Aorta (tissue), 5 donors: ENCODE results near the gene LUZP2. TPM values are rescaled to one million over a fixed set of nuclear protein-coding genes. Genes with fewer than 3 reads are reported as not detected.

ENCODE experiments used
- ATAC-seq: fragments of 200-7000 bp; cut with Tn5 transposase; one replicate; pipeline ENCODE4 v1.9.1; 2022; ENCODE audit warnings: moderate library complexity; ENCODE audit not compliant: low FRiP score
- DNase-seq, 2 donors: peaks; one replicate each; pipeline ENCODE4 v3.0.0-alpha.2; 2020
- H3K27ac ChIP-seq, 2 donors: one replicate each; pipeline ENCODE4 v1.5.1; 2013; ENCODE audit warnings: low read length in 2 of 2, mild to moderate bottlenecking in 2 of 2, moderate library complexity in 2 of 2, control low read depth in 1 of 2, inconsistent platforms in 1 of 2, low read depth in 1 of 2
- H3K27me3 ChIP-seq, 2 donors: one replicate each; pipeline ENCODE4 v1.6.1; 2013; ENCODE audit warnings: control low read depth in 1 of 2, low read length in 1 of 2, mild to moderate bottlenecking in 1 of 2, moderate library complexity in 1 of 2; ENCODE audit not compliant: insufficient read depth in 2 of 2, control insufficient read depth in 1 of 2
- H3K36me3 ChIP-seq, 2 donors: one replicate each; pipeline ENCODE4 v1.6.1; 2013; ENCODE audit warnings: control low read depth in 1 of 2, low read length in 1 of 2, mild to moderate bottlenecking in 1 of 2; ENCODE audit not compliant: insufficient read depth in 2 of 2, control insufficient read depth in 1 of 2
- H3K4me1 ChIP-seq, 2 donors: one replicate each; pipeline ENCODE4 v1.6.1; 2013; ENCODE audit warnings: low read length in 2 of 2, control low read depth in 1 of 2, mild to moderate bottlenecking in 1 of 2, moderate library complexity in 1 of 2; ENCODE audit not compliant: insufficient read depth in 2 of 2, control insufficient read depth in 1 of 2
- H3K4me3 ChIP-seq, 2 donors: one replicate each; pipeline ENCODE4 v1.5.1; 2013; ENCODE audit warnings: low read length in 2 of 2, control low read depth in 1 of 2, mild to moderate bottlenecking in 1 of 2
- H3K9me3 ChIP-seq: one replicate; pipeline ENCODE4 v1.6.1; 2013; ENCODE audit warnings: mild to moderate bottlenecking, low read length; ENCODE audit not compliant: control insufficient read depth
- WGBS, 2 donors: extraction: QIAGEN DNeasy Blood & Tissue Kit; methylation state at CpG; one replicate each; pipeline ENCODE4 v1.1.7; 2013; 5-methylcytosine and 5-hydroxymethylcytosine counted together
- intact Hi-C, 2 donors: fragments of 100-400 bp; cut with DNase I; formaldehyde crosslinking; loops; one replicate each; pipeline versions ENCODE4 v1.14.2 to v1.15.0; 2022
- long read RNA-seq, 2 donors: library from polyadenylated mRNA; unstranded; transcript quantifications; one replicate each; pipeline ENCODE4 v2.0.0, GENCODE V29; 2020 to 2021
- polyA plus RNA-seq, 2 donors: library from polyadenylated mRNA; stranded (reverse); fragments of 200-250 nt; gene quantifications; one replicate each; pipeline ENCODE4 v1.2.3, GENCODE V29; 2013
- total RNA-seq, 2 donors: library from RNA; stranded (reverse); fragmentation: NEBNext Ultra II Directional; extraction: Animal tissue kit (Norgen Biotek cat#: 25700); gene quantifications; one replicate each; pipeline ENCODE4 v1.2.1, GENCODE V29; 2021
- donor health status: healthy with polysubstance abuse.
- donor health status: Bipolar disorder and iron deficiency.
- donor health status: DM: no; HTN: no; CAD: no.
- donor health status: DM: no; HTN: no; CAD: no.
- donor health status: DM: yes; HTN: yes; CAD: no.

The LUZP2 gene
- total RNA-seq: under 1 TPM in 1 of 2 donors, not detected in 1; 0.15 TPM
- under 1 TPM in 1 of 2 donors, not detected in 1; 0.50 TPM for polyA plus RNA-seq
- long read RNA-seq, donor 1, partial matches to known transcripts: 0 of 1 reads
- long read RNA-seq, donor 1, other reads (novel, unspliced or antisense): 1 of 1 reads
- long read RNA-seq, donor 2: 0 reads

DNA sequence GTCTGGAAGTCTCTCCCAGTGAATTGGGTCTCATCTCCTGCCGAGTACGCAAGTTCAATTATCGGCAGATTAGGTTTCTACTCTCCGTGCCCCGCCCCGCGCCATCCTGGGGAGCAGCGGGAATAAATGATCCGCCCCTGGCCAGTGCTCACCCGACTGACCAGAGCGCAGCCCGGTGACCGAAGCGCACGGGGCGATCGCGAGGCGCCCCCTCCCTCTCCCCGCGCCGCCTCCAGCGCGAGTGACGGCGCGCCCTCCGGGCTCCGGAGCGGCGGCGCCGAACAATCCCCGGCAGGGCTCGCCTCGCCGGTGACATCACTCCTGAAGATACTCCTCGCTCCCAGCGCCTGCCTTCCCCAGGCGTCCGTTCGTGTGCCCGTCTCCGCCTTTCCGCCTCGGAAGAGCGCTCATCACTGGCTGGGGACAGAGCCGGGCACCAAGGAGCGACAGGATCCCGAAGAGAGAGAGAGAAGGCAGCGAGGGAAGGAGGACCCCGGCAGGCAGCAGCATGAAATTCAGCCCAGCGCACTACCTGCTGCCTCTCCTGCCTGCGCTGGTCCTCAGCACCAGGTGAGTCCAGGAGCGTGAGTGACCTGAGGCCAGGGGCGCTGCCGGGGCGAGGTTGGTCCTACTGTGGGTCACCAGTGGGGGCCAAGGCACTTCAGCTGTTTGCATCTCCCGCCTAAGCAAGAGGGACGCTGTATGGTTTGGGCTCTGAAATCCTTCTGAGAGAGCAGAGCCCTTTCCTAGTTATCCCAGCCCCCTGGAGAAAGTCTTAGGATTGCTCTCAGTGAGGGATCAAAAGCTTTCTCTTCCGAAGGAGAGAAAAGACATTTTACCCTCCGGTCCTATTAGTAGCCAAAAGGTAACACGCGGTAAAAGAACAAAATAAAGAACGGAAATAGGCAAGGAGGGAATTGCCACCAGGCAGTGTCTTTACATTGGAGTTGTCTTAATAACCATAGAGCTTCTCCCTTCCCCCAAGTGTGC, at the start of gene LUZP2:
Gene LUZP2 (plus strand): TSS at position 318 of the 990 bp plus-strand sequence.
- peak in 1 of 2 donors; percentile 74 for DNase-seq
- no peaks in the 10 kb centered on the region for H3K36me3 ChIP-seq
- H3K27ac ChIP-seq: no peak within 1 kb of the TSS
- peak; percentile 68 for ATAC-seq
- no peaks in the 10 kb centered on the region for H3K4me1 ChIP-seq
- WGBS, 2 donors: 2% methylated on average over 56 to 65 of the region's 65 CpGs
- no peaks in the 10 kb centered on the region for H3K9me3 ChIP-seq
- intact Hi-C loops: no loop called here
- H3K4me3 ChIP-seq: peak within 1 kb of the TSS in 1 of 2 donors; percentile 10
- H3K27me3 ChIP-seq: no peaks in the 10 kb centered on the region

DNA sequence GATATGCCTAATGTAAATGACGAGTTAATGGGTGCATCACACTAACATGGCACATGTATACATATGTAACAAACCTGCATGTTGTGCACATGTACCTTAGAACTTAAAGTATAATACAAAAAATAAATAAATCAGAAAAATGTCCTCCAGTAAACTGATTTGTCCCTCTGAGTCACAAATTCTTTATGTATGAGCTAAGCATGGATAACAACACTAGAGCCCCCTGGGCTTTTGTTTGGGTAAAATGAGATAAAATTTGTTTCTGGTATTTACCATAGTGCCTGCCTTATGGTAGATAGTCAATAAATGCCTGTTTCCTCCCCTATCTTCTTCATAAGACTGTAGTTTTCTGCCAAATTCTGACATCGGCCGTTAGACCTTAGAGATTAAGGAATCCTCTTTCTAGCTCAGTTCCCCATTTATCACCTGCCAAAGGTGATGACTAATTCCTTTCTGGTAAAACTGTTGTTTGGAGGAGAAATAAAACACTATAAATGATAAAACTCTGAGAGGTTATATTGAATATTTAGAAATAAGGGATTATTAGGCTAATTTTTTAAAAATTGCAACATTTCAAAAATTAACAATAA, 43.6 kb upstream of the LUZP2 start:
- Histone ChIP-seq H3K36me3 (no peaks in the 10 kb centered on the region), H3K27ac (no peak overlapping the region), H3K27me3 (no peaks in the 10 kb centered on the region), H3K4me3 (no peak overlapping the region), H3K9me3 (no peaks in the 10 kb centered on the region), H3K4me1 (no peaks in the 10 kb centered on the region)
- intact Hi-C loops: no loop called here
- DNase-seq (no peak), ATAC-seq (no peak)
- 63 to 74% methylated on average over 3 of the region's 3 CpGs for WGBS, 2 donors

DNA sequence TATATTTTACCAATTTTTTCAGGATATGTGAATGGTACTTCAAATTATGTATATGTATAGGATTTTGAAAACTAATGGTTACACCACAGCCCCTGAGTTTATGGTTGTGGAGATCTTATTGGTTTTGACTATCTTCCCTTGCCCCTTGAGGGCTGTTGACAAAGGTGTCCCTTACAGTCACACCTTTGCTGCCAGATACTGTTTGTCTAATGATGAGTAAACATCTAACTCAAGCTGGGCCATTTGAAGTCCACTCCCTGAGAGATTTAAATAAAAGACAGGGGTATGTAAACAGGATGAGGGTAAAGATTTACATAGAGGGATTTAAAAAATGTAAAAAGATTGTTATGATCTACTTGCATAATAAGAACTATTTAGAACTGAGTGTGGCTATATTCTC, 38.9 kb upstream of the LUZP2 start:
- intact Hi-C loops: no loop called here
- Histone ChIP-seq H3K27me3 (no peaks in the 10 kb centered on the region), H3K4me1 (no peaks in the 10 kb centered on the region), H3K9me3 (no peaks in the 10 kb centered on the region), H3K4me3 (no peak overlapping the region), H3K27ac (no peak overlapping the region), H3K36me3 (no peaks in the 10 kb centered on the region)
- ATAC-seq (no peak), DNase-seq (no peak)

DNA sequence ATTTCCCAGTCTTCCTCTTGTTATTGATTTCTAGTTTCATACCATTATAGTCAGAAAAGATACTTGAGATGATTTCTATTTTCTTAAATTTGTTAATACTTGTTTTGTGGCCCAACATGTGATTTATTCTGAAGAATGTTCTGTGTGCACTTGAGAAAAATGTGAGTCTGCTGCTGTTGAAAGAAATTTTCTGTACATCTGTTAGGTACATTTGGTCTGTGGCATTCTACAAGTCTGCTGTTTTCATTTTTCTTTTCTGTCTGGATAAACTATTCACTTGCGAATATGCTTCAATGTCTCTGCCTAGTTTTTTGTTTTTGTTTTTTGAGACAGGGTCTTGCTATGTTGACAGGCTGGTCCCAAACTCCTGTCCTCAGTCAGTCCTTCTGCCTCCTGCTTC, 26.4 kb upstream of the LUZP2 start:
- no peaks in the 10 kb centered on the region for H3K4me1 ChIP-seq
- intact Hi-C loops: no loop called here

DNA sequence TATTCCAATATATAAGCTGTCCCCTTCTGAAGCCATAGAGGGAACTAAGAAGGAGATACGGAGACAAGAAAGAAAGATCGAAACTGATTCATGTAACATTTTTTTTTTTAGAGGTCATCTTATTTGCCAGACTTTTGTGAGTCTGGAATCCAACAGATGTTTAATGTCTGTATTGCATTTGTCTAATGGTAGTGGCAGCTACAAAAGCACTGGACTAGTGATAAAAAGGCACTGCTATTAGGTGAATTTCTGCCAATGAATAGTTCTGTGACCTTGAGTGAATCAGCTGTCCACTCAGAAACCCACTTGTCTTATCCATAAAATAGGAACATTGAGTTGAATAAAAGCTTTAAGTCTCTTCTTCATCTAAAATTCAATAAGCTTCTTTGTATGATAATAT, 25.8 kb upstream of the LUZP2 start:
- no peaks in the 10 kb centered on the region for H3K36me3 ChIP-seq
- H3K9me3 ChIP-seq: peaks cover 3% of the 10 kb centered on the region
- H3K27me3 ChIP-seq: no peaks in the 10 kb centered on the region
- no peak overlapping the region for H3K27ac ChIP-seq
- DNase-seq: no peak
- WGBS, 2 donors: 63 to 88% methylated on average over 2 of the region's 2 CpGs
- intact Hi-C loops: no loop called here
- ATAC-seq: no peak
- no peak overlapping the region for H3K4me3 ChIP-seq
- H3K4me1 ChIP-seq: no peaks in the 10 kb centered on the region

More for the DNA sequence above, 26.4 kb upstream of the LUZP2 start:
- H3K4me3 ChIP-seq: no peak overlapping the region
- DNase-seq (no peak), ATAC-seq (no peak)
- H3K27me3 ChIP-seq: no peaks in the 10 kb centered on the region
- peaks cover 3% of the 10 kb centered on the region for H3K9me3 ChIP-seq
- no peaks in the 10 kb centered on the region for H3K36me3 ChIP-seq
- no peak overlapping the region for H3K27ac ChIP-seq
- WGBS, 2 donors: 54 to 74% methylated on average over 1 of the region's 1 CpG

DNA sequence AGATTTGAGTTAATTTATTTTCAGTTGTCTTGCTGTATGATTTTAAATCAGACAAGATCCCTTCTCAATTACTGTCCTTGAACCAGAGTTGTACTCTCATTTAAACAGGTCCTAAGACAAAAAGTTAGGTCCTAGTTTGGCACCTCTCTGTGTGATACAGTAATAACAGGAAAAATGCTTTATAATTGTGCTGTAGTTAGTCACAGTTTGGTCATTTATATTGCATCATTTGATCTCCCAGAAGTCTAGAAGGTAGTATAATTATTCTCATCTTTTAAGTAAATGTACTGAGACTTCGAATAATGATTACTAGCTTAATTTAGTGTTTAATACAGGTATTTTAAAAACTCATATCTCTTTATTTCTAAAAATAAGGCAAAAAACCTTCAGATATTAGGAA, 18.1 kb upstream of the LUZP2 start:
- 91 to 95% methylated on average over 1 of the region's 1 CpG for WGBS, 2 donors
- ATAC-seq (no peak), DNase-seq (no peak)

DNA sequence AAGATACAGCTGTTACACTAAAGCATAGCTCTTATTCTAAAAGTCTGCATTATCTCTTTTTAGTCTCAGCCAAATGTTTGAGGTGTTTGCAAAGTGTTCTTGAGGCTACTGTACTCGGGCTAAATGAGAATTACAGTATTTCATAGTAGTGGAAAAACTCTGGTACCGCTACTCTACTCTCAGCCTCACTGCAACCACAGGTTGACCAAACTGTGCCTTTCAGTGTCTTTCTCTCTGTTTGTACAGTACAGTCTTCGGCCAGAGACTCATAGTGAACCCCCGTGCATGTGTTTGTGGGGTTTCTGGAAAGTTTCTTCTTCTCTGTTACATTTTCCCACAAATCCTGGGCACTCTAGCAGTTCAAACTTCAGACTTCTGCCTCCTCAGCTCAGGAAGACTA, 7.4 kb upstream of the LUZP2 start:
- 77 to 81% methylated on average over 4 of the region's 4 CpGs for WGBS, 2 donors
- no peak for ATAC-seq
- no peak overlapping the region for H3K27ac ChIP-seq
- no peaks in the 10 kb centered on the region for H3K36me3 ChIP-seq
- DNase-seq: no peak
- intact Hi-C loops: no loop called here
- no peaks in the 10 kb centered on the region for H3K9me3 ChIP-seq
- no peak overlapping the region for H3K4me3 ChIP-seq
- no peaks in the 10 kb centered on the region for H3K4me1 ChIP-seq
- no peaks in the 10 kb centered on the region for H3K27me3 ChIP-seq

More for the DNA sequence above, 18.1 kb upstream of the LUZP2 start:
- peaks cover 3% of the 10 kb centered on the region for H3K9me3 ChIP-seq
- no peaks in the 10 kb centered on the region for H3K4me1 ChIP-seq
- intact Hi-C loops: no loop called here
- no peaks in the 10 kb centered on the region for H3K36me3 ChIP-seq
- H3K27ac ChIP-seq: no peak overlapping the region
- H3K4me3 ChIP-seq: no peak overlapping the region
- H3K27me3 ChIP-seq: no peaks in the 10 kb centered on the region

DNA sequence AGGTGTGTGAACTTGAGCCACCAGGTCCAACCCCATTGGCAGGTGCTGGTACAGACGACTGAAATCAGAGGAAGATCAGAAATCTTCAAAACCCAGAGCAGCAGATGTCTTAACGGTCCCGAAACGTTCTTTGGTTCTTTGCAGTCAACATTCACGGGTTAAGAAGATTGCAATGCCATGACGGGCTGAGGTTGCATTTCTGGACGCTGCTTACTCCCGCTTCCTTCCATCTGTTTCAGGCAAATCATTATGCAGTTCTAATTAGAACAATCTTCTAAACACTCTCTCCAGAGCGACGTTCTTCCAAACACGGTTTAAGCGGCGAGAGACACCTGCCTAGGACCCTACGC, 492 bp upstream of the LUZP2 start:
- no peak for ATAC-seq
- 3% methylated on average over 14 of the region's 14 CpGs for WGBS, 2 donors
- DNase-seq: no peak
- Histone ChIP-seq H3K27ac (no peak overlapping the region), H3K4me3 (peak overlapping the region in 1 of 2 donors; percentile 10), H3K27me3 (no peaks in the 10 kb centered on the region), H3K4me1 (no peaks in the 10 kb centered on the region), H3K36me3 (no peaks in the 10 kb centered on the region), H3K9me3 (no peaks in the 10 kb centered on the region)
- intact Hi-C loops: no loop called here
